ENCODE results near the gene NOXA1.
"Not testable (repeated sequence)": the region's sequence is repeated elsewhere in the genome, so short reads cannot be mapped to it uniquely, and the experiment has no call there.

Gene NOXA1

GRCh38 chr9:137439158-137439714, 16.0 kb downstream of the NOXA1 start:
- no peak for DNase-seq (ENCODE audit: low spot score)

GRCh38 chr9:137441289-137441934, 18.2 kb downstream of the NOXA1 start, which contains the start of gene ENTPD8:
ENTPD8 (minus strand) TSS chr9:137441357; CDS start chr9:137438285, 3,072 bp downstream.
- no peak for DNase-seq (ENCODE audit: low spot score)

DNA sequence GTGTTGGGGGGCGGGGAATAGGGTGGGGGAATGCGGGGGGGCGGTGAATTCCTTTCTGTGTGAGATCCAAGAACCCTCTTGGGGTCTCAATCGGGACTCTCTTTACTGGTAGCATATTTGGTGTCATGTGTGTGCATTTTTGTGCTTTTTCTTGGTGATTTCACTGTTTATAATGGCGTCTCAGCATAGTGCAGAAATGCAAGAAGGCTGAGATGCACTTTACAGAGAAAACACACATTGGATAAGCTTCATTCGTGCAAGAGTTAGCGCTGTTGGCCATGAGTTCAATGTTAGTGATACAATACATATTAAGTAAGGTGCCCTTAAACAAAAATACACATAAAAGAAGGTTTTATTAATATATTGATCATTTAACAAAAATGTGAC, 18.7 kb downstream of the NOXA1 start:
- no peak for DNase-seq (ENCODE audit: low spot score)

DNA sequence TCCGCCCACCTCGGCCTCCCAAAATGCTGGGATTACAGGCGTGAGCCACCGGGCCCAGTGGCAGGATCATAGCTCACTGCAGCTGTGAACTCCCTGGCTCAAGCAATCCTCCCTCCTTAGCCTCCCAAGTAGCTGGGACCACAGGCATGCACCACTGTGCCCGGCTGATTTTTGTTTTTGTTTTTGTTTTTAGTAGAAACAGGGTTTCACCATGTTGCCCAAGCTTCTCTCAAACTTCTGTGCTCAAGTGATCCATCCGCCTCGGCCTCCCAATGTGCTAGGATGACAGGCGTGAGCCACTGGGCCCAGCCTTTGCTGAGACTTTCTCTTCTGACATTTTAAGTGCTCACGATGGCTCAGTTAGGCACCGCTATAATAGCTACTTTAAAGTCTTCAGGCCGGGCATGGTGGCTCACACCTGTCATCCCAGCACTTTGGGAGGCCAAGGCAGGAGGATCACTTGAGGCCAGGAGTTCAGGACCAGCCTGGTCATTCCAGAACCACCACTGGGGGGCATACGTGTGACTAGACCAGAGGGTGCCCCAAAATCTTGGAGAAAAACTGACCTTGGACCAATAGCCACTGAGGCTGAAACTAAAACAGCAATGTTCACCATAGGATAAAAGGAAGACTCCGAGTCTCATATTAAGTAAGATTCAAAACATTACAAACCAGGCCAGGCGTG, 21.1 kb downstream of the NOXA1 start:
- no peak for DNase-seq (ENCODE audit: low spot score)

DNA sequence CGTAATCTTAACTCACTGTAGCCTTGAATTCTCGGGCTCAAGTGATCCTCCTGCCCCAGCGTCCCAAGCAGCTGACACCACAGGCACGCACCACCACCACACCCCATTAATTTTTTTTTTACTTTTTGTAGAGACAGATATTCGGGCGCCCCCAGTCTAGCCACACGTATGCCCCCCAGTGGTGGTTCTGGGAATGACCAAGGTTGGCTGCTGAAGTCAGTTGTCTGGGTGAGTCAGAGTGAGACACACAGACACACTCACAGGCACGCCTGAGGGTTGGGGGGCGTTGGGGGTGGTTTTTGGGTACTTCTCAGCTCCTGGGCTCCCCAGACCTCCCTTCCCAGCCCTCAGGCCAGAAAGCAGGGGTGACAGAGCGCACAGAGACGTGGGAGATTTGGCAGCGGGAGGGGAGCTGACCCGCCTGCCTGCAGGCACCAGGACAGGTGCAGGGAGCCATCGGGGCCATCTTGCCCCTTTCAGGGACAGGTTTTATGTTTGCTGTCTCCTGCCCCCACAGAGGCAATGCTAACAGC, 22.1 kb downstream of the NOXA1 start:
- DNase-seq (ENCODE audit: low spot score), result peak; percentile 68

GRCh38 chr9:137445930-137446431, 22.8 kb downstream of the NOXA1 start:
- DNase-seq (ENCODE audit: low spot score), result no peak

DNA sequence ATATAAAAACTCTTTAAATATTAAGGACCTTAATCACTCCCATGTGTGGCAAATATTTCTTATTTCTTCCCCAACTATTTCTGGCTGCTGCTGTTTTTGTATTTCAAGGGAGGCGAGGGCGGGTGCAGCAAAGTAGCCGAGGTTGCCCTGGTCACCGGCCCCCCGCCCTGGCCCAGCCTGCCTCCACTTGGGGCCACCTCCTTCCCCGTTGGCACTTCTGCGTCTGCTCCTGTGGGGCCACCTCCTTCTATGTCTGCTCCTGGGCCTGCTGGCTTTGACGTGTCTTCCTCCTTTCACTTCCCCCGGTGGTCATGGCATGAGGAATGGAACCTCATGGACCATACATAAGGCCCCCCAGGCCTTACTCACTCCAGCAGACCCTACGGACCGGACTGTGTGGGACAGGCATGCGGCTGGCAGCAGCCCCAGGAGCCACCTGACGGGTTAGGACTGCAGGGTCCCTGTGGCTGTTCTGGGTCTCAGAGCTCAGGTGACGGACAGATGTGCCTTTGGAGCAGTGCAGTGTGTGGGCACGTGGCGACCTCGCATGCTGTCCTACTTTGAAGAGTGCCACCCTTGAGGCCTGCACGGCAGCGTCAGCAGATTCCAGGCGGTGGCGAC, 23.8 kb downstream of the NOXA1 start:
- no peak for DNase-seq (ENCODE audit: low spot score)

- DNase-seq (ENCODE audit: low spot score), result no peak
These were observed 24.8 kb downstream of the NOXA1 start for GRCh38 chr9:137447722-137448601.

GRCh38 chr9:137448602-137448962, 25.4 kb downstream of the NOXA1 start:
- DNase-seq (ENCODE audit: low spot score), result no peak

GRCh38 chr9:137449081-137449844, 26.1 kb downstream of the NOXA1 start:
- no peak for DNase-seq (ENCODE audit: low spot score)

DNA sequence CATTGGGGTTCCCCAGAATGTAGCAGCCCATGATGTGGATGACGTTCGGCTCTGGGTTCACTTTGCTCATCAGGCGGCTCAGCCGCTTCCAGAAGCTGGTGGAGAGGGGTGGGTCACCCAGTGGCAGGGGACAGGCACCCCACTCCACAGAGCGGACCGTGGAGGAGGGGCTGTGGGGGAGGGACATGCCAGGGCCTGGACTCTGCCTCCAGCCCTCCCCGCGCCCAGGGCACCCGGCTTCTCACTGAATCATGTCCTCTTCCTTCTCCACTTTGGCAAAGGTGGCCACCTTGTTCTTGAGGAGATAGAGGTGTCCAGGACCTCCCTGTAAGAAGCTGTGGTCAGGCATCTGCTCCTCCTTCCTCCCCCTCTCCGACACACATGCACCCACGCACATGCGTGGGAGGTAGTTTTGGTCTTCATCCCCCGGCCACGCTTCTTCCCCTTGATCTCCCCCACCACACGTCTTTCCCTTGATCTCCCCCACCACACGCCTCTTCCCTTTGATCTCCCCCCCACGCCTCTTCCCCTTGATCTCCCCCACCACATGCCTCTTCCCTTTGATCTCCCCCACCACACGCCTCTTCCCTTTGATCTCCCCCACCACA, 26.8 kb downstream of the NOXA1 start:
- no peak for DNase-seq (ENCODE audit: low spot score)

DNA sequence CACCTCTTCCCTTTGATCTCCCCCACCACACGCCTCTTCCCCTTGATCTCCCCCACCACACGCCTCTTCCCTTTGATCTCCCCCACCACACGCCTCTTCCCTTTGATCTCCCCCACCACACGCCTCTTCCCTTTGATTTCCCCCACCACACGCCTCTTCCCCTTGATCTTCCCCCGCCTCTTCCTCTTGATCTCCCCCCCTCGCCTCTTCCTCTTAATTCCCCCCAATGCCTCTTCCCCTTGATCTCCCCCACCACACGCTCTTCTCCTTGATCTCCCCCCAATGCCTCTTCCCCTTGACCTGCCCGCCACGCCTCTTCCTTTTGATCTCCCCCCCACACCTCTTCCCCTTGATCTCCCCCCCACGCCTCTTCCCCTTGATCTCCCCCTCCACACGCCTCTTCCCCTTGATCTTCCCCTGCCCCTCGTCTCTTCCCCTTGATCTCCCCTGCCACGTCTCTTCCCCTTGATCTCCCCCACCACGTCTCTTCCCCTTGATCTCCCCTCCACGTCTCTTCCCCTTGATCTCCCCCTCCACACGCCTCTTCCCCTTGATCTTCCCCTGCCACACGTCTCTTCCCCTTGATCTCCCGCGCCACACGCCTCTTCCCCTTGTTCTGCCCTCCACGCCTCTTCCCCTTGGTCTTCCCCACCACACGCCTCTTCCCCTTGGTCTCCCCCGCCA, 27.5 kb downstream of the NOXA1 start:
- not testable (repeated sequence) for DNase-seq (ENCODE audit: low spot score)

- not testable (repeated sequence) for DNase-seq (ENCODE audit: low spot score)
These were observed 28.2 kb downstream of the NOXA1 start for GRCh38 chr9:137451264-137452005.

- no peak for DNase-seq (ENCODE audit: low spot score)
These were observed 29.0 kb downstream of the NOXA1 start for GRCh38 chr9:137452006-137452760.

GRCh38 chr9:137452761-137453642, 29.8 kb downstream of the NOXA1 start:
- no peak for DNase-seq (ENCODE audit: low spot score)

DNA sequence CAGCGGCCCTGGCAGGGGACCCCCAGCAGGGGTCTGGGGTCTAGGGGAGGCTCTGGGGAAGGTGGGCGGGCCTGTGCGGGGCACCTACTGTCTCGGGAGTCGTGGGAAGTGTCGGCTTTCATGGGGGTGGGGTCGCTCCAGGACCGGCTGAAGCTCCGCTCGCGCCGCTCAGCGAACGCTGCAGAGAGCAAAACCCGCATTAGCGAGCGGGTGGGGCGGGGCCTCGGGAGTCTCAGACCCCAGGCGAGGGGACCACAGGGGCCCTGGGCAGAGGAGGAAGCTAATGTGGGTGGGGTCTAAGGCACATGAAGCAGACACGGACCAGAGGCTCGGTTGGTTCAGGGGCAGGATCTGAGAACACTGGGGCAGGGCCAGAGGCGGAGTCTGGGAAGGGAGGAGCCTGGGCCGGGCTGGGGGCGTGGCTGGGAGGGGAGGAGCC, 30.5 kb downstream of the NOXA1 start:
- no peak for DNase-seq (ENCODE audit: low spot score)

- DNase-seq (ENCODE audit: low spot score), result no peak
These were observed 31.0 kb downstream of the NOXA1 start for GRCh38 chr9:137454145-137454596.
